Liver (tissue), 3 donors: ENCODE measurements around the gene GARNL3.

Source experiments
- EGR1 ChIP-seq, 2 donors: IDR thresholded peaks; 2 replicates each; pipeline ENCODE4 v1.6.1; 2016 to 2018; ENCODE audit warnings: antibody characterized with exemption in 2 of 2, low read depth in 2 of 2
- GABPA ChIP-seq, 2 donors: IDR thresholded peaks in 1 of 2; conservative IDR thresholded peaks in 1 of 2; 2 replicates each; pipeline ENCODE4 v1.6.1; 2016; ENCODE audit warnings: antibody characterized with exemption in 2 of 2, mild to moderate bottlenecking in 1 of 2, moderate library complexity in 1 of 2
- NR2F2 ChIP-seq: IDR thresholded peaks from 2 replicates; pipeline ENCODE4 v1.6.1; 2016; ENCODE audit warnings: antibody characterized with exemption
- RAD21 ChIP-seq, 2 donors: IDR thresholded peaks; 2 replicates each; pipeline ENCODE4 v1.6.1; 2016; ENCODE audit warnings: antibody characterized with exemption in 2 of 2, mild to moderate bottlenecking in 2 of 2
- SP1 ChIP-seq: IDR thresholded peaks from 2 replicates; pipeline ENCODE4 v1.6.1; 2018; ENCODE audit warnings: antibody characterized with exemption, mild to moderate bottlenecking
- TAF1 ChIP-seq: conservative IDR thresholded peaks from 2 replicates; pipeline ENCODE4 v1.6.1; 2016; ENCODE audit warnings: antibody characterized with exemption, mild to moderate bottlenecking
- YY1 ChIP-seq: IDR thresholded peaks from 2 replicates; pipeline ENCODE4 v1.6.1; 2016; ENCODE audit warnings: antibody characterized with exemption, mild to moderate bottlenecking
- TF ChIP-seq, protein P1 (sequence below): fragments of 150-350 bp; IDR thresholded peaks from 2 replicates; pipeline ENCODE4 v1.5.1; 2017; ENCODE audit warnings: improper control_type of control experiment, low read depth, low read length; ENCODE audit not compliant: missing input control
- TF ChIP-seq, protein P2 (sequence below): IDR thresholded peaks from 2 replicates; pipeline ENCODE4 v1.6.1; 2016; ENCODE audit warnings: antibody characterized with exemption
- TF ChIP-seq, protein P3 (sequence below): IDR thresholded peaks from 2 replicates; pipeline ENCODE4 v1.6.1; 2016; ENCODE audit warnings: antibody characterized with exemption
- TF ChIP-seq, protein P4 (sequence below): IDR thresholded peaks from 2 replicates; pipeline ENCODE4 v1.6.1; 2016; ENCODE audit warnings: antibody characterized with exemption
- donor health status: healthy.
- donor health status: healthy.

DNA sequence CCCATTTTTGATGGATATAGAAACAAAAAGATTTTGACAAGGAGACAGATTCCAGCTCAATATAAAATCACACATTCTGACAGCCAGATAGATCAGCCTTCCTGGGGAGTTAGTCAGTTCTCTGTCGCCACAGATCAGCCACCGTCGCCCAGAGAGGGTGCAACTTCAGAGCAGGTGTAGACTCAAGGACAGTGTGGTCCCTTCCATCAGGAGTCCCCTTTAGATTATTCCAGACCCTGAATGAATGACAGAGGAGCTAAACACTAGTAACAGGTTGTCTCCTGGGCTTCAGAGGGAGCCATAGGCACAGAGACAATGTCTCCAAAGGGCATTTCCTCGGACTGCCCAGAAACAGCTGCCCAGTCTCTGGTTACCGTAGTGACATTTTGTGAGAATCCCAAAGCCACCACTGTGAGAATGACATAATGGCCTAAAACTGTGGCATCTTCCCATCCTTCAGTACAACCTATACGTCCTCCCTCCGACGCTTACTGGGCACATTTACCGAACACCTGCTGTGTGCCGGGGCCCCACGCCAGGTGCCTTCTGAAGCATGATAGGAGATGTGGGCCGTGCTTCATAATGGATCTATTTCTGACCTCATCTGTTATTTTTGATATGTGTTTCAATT, 85.0 kb downstream of the GARNL3 start:
- TF ChIP-seq RAD21 (IDR thresholded peaks at IDR 0.05), result no peak
- TF ChIP-seq, protein P1, sequence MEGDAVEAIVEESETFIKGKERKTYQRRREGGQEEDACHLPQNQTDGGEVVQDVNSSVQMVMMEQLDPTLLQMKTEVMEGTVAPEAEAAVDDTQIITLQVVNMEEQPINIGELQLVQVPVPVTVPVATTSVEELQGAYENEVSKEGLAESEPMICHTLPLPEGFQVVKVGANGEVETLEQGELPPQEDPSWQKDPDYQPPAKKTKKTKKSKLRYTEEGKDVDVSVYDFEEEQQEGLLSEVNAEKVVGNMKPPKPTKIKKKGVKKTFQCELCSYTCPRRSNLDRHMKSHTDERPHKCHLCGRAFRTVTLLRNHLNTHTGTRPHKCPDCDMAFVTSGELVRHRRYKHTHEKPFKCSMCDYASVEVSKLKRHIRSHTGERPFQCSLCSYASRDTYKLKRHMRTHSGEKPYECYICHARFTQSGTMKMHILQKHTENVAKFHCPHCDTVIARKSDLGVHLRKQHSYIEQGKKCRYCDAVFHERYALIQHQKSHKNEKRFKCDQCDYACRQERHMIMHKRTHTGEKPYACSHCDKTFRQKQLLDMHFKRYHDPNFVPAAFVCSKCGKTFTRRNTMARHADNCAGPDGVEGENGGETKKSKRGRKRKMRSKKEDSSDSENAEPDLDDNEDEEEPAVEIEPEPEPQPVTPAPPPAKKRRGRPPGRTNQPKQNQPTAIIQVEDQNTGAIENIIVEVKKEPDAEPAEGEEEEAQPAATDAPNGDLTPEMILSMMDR, result no peak
- TF ChIP-seq, protein P2, sequence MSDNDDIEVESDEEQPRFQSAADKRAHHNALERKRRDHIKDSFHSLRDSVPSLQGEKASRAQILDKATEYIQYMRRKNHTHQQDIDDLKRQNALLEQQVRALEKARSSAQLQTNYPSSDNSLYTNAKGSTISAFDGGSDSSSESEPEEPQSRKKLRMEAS, result no peak
- TF ChIP-seq, protein P3, sequence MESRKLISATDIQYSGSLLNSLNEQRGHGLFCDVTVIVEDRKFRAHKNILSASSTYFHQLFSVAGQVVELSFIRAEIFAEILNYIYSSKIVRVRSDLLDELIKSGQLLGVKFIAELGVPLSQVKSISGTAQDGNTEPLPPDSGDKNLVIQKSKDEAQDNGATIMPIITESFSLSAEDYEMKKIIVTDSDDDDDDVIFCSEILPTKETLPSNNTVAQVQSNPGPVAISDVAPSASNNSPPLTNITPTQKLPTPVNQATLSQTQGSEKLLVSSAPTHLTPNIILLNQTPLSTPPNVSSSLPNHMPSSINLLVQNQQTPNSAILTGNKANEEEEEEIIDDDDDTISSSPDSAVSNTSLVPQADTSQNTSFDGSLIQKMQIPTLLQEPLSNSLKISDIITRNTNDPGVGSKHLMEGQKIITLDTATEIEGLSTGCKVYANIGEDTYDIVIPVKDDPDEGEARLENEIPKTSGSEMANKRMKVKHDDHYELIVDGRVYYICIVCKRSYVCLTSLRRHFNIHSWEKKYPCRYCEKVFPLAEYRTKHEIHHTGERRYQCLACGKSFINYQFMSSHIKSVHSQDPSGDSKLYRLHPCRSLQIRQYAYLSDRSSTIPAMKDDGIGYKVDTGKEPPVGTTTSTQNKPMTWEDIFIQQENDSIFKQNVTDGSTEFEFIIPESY, result no peak
- TF ChIP-seq YY1, result no peak
- no peak for TF ChIP-seq EGR1 (IDR thresholded peaks at IDR 0.05; ENCODE audit: low read depth in 2 of 2)
- no peak for TF ChIP-seq SP1
- no peak for TF ChIP-seq NR2F2
- no peak for TF ChIP-seq TAF1
- TF ChIP-seq GABPA (IDR thresholded peaks at IDR 0.05 in 1 of 2, conservative IDR thresholded peaks at IDR 0.05 in 1 of 2), result no peak
- TF ChIP-seq, protein P4, sequence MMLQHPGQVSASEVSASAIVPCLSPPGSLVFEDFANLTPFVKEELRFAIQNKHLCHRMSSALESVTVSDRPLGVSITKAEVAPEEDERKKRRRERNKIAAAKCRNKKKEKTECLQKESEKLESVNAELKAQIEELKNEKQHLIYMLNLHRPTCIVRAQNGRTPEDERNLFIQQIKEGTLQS, result no peak
